H1 (cell line): Measurements from ENCODE around the gene CLRN2. TPM values are rescaled to one million over a fixed set of nuclear protein-coding genes. Genes with fewer than 3 reads are reported as not detected.
"Not testable (repeated sequence)": the region's sequence is repeated elsewhere in the genome, so short reads cannot be mapped to it uniquely, and the experiment has no call there.

ENCODE experiments used
- CTCF ChIA-PET: fragments of 300-600 bp; sonication (Branson Sonifier 250); formaldehyde crosslinking; loops from one replicate; lab custom pipeline; 2021; ENCODE audit not compliant: partially characterized antibody; lab: Charles Lee
- POLR2A ChIA-PET: fragments of 300-600 bp; sonication (Branson Sonifier 250); formaldehyde crosslinking; loops from one replicate; lab custom pipeline; 2021; ENCODE audit warnings: inconsistent platforms; ENCODE audit not compliant: partially characterized antibody; lab: Charles Lee
- DNase-seq, 2 experiments: peaks; one replicate each; pipeline versions ENCODE4 v3.0.0 to v3.0.0-alpha.2; 2010 to 2022; ENCODE audit warnings: low spot score in 2 of 2, low read depth in 1 of 2, mixed read lengths in 1 of 2
- FAIRE-seq: peaks from 2 replicates; lab custom pipeline; 2011; peaks lifted over from hg19 to GRCh38; lab: Jason Lieb, UNC
- H2AFZ ChIP-seq: 2 replicates; pipeline ENCODE4 v1.8.1; 2012; ENCODE audit warnings: low read length, inconsistent platforms
- H2AK5ac ChIP-seq: 2 replicates; pipeline ENCODE4 v1.6.1; 2013; ENCODE audit warnings: low read depth, low read length
- H2BK120ac ChIP-seq: replicated peaks from 2 replicates; pipeline ENCODE3; 2013; ENCODE audit warnings: low read depth, low read length, inconsistent platforms
- H2BK12ac ChIP-seq: 2 replicates; pipeline ENCODE4 v1.6.1; 2013; ENCODE audit warnings: low read depth, low read length
- H2BK15ac ChIP-seq: 2 replicates; pipeline ENCODE4 v1.6.1; 2013; ENCODE audit warnings: low read length
- H2BK20ac ChIP-seq: 2 replicates; pipeline ENCODE4 v1.6.1; 2013; ENCODE audit warnings: low read length
- H2BK5ac ChIP-seq: 2 replicates; pipeline ENCODE4 v1.6.1; 2013; ENCODE audit warnings: low read depth, low read length
- H3K14ac ChIP-seq: 2 replicates; pipeline ENCODE4 v1.6.1; 2013; ENCODE audit warnings: inconsistent platforms; ENCODE audit not compliant: insufficient read length
- H3K18ac ChIP-seq: 2 replicates; pipeline ENCODE4 v1.6.1; 2013; ENCODE audit warnings: low read length; ENCODE audit errors: extremely low read depth
- H3K23ac ChIP-seq: 2 replicates; pipeline ENCODE4 v1.6.1; 2013; ENCODE audit warnings: inconsistent platforms; ENCODE audit not compliant: insufficient read length
- H3K23me2 ChIP-seq: 2 replicates; pipeline ENCODE4 v1.6.1; 2013; ENCODE audit warnings: low read depth, low read length
- H3K27ac ChIP-seq: 2 replicates; pipeline ENCODE4 v1.6.1; 2011; ENCODE audit warnings: low read depth, low read length, inconsistent platforms
- H3K27me3 ChIP-seq, 4 experiments: replicated peaks in 1 of 4; 1 replicate in 1 of 4; 2 replicates in 3 of 4; pipeline versions ENCODE4 v1.6.1 to v1.8.1; 2011 to 2013; ENCODE audit warnings: low read length in 3 of 4, mild to moderate bottlenecking in 3 of 4, inconsistent platforms in 2 of 4, mixed read lengths in 2 of 4, moderate library complexity in 1 of 4; ENCODE audit not compliant: control insufficient read depth in 3 of 4, insufficient read depth in 3 of 4; ENCODE audit errors: extremely low read depth in 1 of 4
- H3K36me3 ChIP-seq, 4 experiments: 2 replicates each; pipeline versions ENCODE4 v1.6.1 to v1.8.1; 2011 to 2013; ENCODE audit warnings: mild to moderate bottlenecking in 4 of 4, low read length in 3 of 4, moderate library complexity in 2 of 4, control low read depth in 1 of 4, inconsistent platforms in 1 of 4; ENCODE audit not compliant: insufficient read depth in 4 of 4, control insufficient read depth in 2 of 4
- H3K4ac ChIP-seq: replicated peaks from 2 replicates; pipeline ENCODE3; 2013; ENCODE audit warnings: low read length, low read depth, mixed read lengths, inconsistent platforms; ENCODE audit not compliant: insufficient read length
- H3K4me1 ChIP-seq, 4 experiments: replicated peaks in 1 of 4; 1 replicate in 1 of 4; 2 replicates in 3 of 4; pipeline versions ENCODE4 v1.6.1 to v1.8.1; 2011 to 2013; ENCODE audit warnings: low read length in 3 of 4, inconsistent platforms in 2 of 4, mixed read lengths in 1 of 4; ENCODE audit not compliant: insufficient read depth in 4 of 4, control insufficient read depth in 3 of 4
- H3K4me2 ChIP-seq, 2 experiments: 2 replicates each; pipeline versions ENCODE4 v1.6.1 to v1.8.1; 2011 to 2013; ENCODE audit warnings: low read depth in 2 of 2, low read length in 2 of 2, control low read depth in 1 of 2, inconsistent platforms in 1 of 2, mild to moderate bottlenecking in 1 of 2; ENCODE audit not compliant: insufficient read depth in 1 of 2
- H3K4me3 ChIP-seq, 4 experiments: fragments of 200-600, 300-600 bp in 1 of 4; sonication (generic), shearing (Covaris generic), sonication (Bioruptor Twin) in 1 of 4; 2 replicates each; pipeline versions ENCODE4 v1.5.1 to v1.8.1; 2011 to 2016; ENCODE audit warnings: low read length in 4 of 4, low read depth in 3 of 4, control low read depth in 2 of 4, inconsistent platforms in 2 of 4, mild to moderate bottlenecking in 2 of 4, mixed read lengths in 1 of 4, moderate library complexity in 1 of 4; ENCODE audit not compliant: insufficient read depth in 2 of 4; ENCODE audit errors: extremely low read depth in 1 of 4
- H3K56ac ChIP-seq: replicated peaks from 2 replicates; pipeline ENCODE3; 2013; ENCODE audit warnings: low read depth, mild to moderate bottlenecking, mixed read lengths, low read length, inconsistent platforms; ENCODE audit not compliant: insufficient read length
- H3K79me1 ChIP-seq: 2 replicates; pipeline ENCODE4 v1.6.1; 2013; ENCODE audit warnings: low read depth, low read length, control low read depth
- H3K79me2 ChIP-seq, 2 experiments: 2 replicates each; pipeline versions ENCODE4 v1.6.1 to v1.8.1; 2012 to 2013; ENCODE audit warnings: low read length in 2 of 2, mild to moderate bottlenecking in 2 of 2, inconsistent platforms in 1 of 2; ENCODE audit not compliant: insufficient read depth in 2 of 2, control insufficient read depth in 1 of 2
- H3K9ac ChIP-seq, 4 experiments: replicated peaks in 1 of 4; 1 replicate in 1 of 4; 2 replicates in 3 of 4; pipeline versions ENCODE4 v1.6.1 to v1.8.1; 2011 to 2013; ENCODE audit warnings: low read depth in 3 of 4, low read length in 3 of 4, control low read depth in 2 of 4, mild to moderate bottlenecking in 2 of 4, moderate library complexity in 2 of 4, inconsistent platforms in 1 of 4; ENCODE audit errors: extremely low read depth in 1 of 4
- H3K9me3 ChIP-seq, 2 experiments: 2 replicates each; pipeline versions ENCODE4 v1.6.1 to v1.8.1; 2012 to 2013; ENCODE audit warnings: mild to moderate bottlenecking in 2 of 2, moderate library complexity in 2 of 2, control low read depth in 1 of 2, inconsistent platforms in 1 of 2, low read depth in 1 of 2, low read length in 1 of 2, mixed read lengths in 1 of 2; ENCODE audit not compliant: insufficient read depth in 2 of 2
- H4K20me1 ChIP-seq, 2 experiments: replicated peaks in 1 of 2; 2 replicates each; pipeline versions ENCODE3 to v1.8.1; 2011 to 2013; ENCODE audit warnings: inconsistent platforms in 2 of 2, low read length in 2 of 2, mild to moderate bottlenecking in 1 of 2; ENCODE audit not compliant: insufficient read depth in 2 of 2, control insufficient read depth in 1 of 2
- H4K5ac ChIP-seq: 2 replicates; pipeline ENCODE4 v1.6.1; 2013; ENCODE audit warnings: low read length, low read depth, mixed read lengths, inconsistent platforms; ENCODE audit not compliant: insufficient read length
- H4K8ac ChIP-seq: 2 replicates; pipeline ENCODE4 v1.8.0; 2013; ENCODE audit warnings: mild to moderate bottlenecking, moderate library complexity, low read length, inconsistent platforms; ENCODE audit not compliant: insufficient read depth; ENCODE audit errors: extremely low read depth
- H4K91ac ChIP-seq: replicated peaks from 2 replicates; pipeline ENCODE3; 2013; ENCODE audit warnings: low read length, mixed read lengths, inconsistent platforms; ENCODE audit not compliant: insufficient read length
- SIN3A ChIP-seq, 2 experiments: IDR thresholded peaks in 1 of 2; conservative IDR thresholded peaks in 1 of 2; 2 replicates each; pipeline ENCODE4 v1.6.1; 2011 to 2012; ENCODE audit warnings: low read length in 2 of 2, improper control_type of control experiment in 1 of 2, low read depth in 1 of 2, mild to moderate bottlenecking in 1 of 2
- SIRT6 ChIP-seq: IDR thresholded peaks from one replicate; pipeline ENCODE4 v1.7.1; 2012; ENCODE audit warnings: low read length, inconsistent platforms
- WGBS, 2 experiments: shearing (Covaris generic) in 1 of 2; methylation state at CpG; one replicate each; pipeline versions ENCODE4 v1.1.6 to v1.1.7; 2013 to 2015; ENCODE audit warnings: low lambda C conversion rate in 2 of 2, mixed read lengths in 2 of 2, inconsistent platforms in 1 of 2, low coverage in 1 of 2, missing lambda C conversion rate in 1 of 2; ENCODE audit not compliant: insufficient replicate concordance in 2 of 2, insufficient coverage in 1 of 2, insufficient read length in 1 of 2; ENCODE audit errors: extremely low coverage in 1 of 2, missing lambda C conversion rate in 1 of 2; 5-methylcytosine and 5-hydroxymethylcytosine counted together
- polyA plus RNA-seq, 7 experiments: library from polyadenylated mRNA; depleted of rRNA in 3 of 7; stranded (reverse) in 5 of 7; unstranded in 2 of 7; fragments of >200 nt in 5 of 7; fragments of 200-250 nt in 2 of 7; gene quantifications; 1 replicate in 5 of 7; 2 replicates in 1 of 7; 4 replicates in 1 of 7; pipeline versions ENCODE4 v1.2.1 to v1.2.3, GENCODE V29; 2011 to 2013; ENCODE audit warnings: missing spikeins in 2 of 7, mixed read lengths in 2 of 7
- total RNA-seq: library from RNA; stranded (reverse); fragmentation: NEBNext Ultra II Directional; extraction: Animal tissue kit (Norgen Biotek cat#: 25700); gene quantifications from 2 replicates; pipeline ENCODE4 v1.2.1, GENCODE V29; 2021

CLRN2 gene
- total and polyA plus RNA-seq, 2 of the 8 experiments (the other 6 are each of a cell fraction or from before 2014, with no cell fraction given) = not detected

DNA sequence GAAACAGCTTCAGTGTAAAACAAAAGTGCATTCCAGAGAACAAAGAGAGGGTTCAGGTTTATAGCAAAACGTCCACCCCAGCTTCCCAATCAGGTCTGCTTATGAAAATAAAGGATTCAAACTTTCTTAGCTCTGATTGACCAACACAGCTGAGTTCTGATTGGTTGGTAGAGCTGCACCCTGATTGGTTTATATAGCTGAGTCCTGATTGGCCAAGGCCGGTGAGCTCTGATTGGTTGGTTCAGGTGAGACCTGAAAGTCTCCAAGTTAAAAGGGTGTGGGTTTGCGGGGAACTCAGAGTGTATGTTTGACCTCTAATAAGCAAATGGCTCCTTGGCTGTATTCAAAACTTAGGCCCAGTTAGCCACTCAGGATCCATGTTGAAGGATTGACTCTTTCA lies 20.9 kb downstream of the CLRN2 start (continued):
- TF ChIP-seq SIRT6 (no peak), SIN3A (conservative IDR thresholded peaks at IDR 0.05 in 1 of 2, IDR thresholded peaks at IDR 0.05 in 1 of 2; ENCODE audit: low read depth in 1 of 2, low read length in 2 of 2) (no peak)
- TF ChIP-seq, all 59 proteins: peak for 0

DNA sequence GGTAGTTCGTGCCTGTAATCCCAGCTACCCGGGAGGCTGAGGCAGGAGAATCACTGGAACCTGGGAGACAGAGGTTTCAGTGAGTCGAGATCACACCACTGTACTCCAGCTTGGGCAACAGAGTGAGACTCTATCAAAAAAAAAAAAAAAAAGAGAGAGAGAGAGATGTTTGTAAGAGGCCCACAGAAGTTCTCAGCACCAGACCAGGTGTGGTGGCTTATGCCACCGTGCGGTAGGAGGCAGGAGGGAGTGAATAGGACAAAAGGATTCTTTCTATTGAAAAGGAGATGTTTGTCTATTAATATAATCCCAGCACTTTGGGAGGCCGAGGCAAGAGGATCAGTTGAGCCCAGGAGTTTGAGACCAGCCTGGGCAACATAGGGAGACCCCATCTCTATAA lies 22.1 kb downstream of the CLRN2 start:
- H3K9ac ChIP-seq, H3K27ac ChIP-seq, H3K9me3 ChIP-seq, H2AK5ac ChIP-seq, H3K79me1 ChIP-seq, H2BK20ac ChIP-seq, H3K36me3 ChIP-seq, H3K4me2 ChIP-seq, DNase-seq, H3K23ac ChIP-seq, H4K5ac ChIP-seq, H3K23me2 ChIP-seq, H4K20me1 ChIP-seq, H3K4me3 ChIP-seq, H3K18ac ChIP-seq, H2AFZ ChIP-seq, H4K91ac ChIP-seq, H3K27me3 ChIP-seq, H2BK120ac ChIP-seq, H3K56ac ChIP-seq, H3K4ac ChIP-seq, H3K79me2 ChIP-seq, CTCF ChIA-PET, H2BK12ac ChIP-seq, H4K8ac ChIP-seq, H2BK5ac ChIP-seq, H2BK15ac ChIP-seq, H3K14ac ChIP-seq, H3K4me1 ChIP-seq, POLR2A ChIA-PET, FAIRE-seq: not testable (repeated sequence)
- WGBS, 2 experiments = 94% methylated on average over 6 of the region's 6 CpGs; no CpG with 5 or more reads in 1 of the 2 experiments
